ENCODE results near the gene MYO5A. TPM values are rescaled to one million over a fixed set of nuclear protein-coding genes. Genes with fewer than 3 reads are reported as not detected.

The MYO5A gene
- polyA plus RNA-seq, 1 of the 3 experiments (the other 2 are of a cell fraction) = 11.0 TPM

Small RNAs within 50 kb of the gene (small RNA-seq; reads per million reads assigned to genes)
- 0 to 1.1 (median 0.13) reads per million in 7 experiments for gene MIR1266

Other genes with a start within 250 kb of the MYO5A start
- gene MYO5C, start 233.1 kb downstream of the MYO5A start, polyA plus RNA-seq (2012; rRNA removed) = 0.99 and 1.1 TPM in 2 replicates
- 29.0 and 47.1 TPM in 2 replicates for gene ARPP19, start 40.1 kb upstream of the MYO5A start, polyA plus RNA-seq (2012; rRNA removed)
- gene ATOSA, start 150.5 kb upstream of the MYO5A start, polyA plus RNA-seq (2012; rRNA removed) = 7.4 and 10.9 TPM in 2 replicates

Data from SK-N-SH (cell line).